Ureter (tissue), 1 donor: ENCODE measurements around the gene GCK. TPM values are rescaled to one million over a fixed set of nuclear protein-coding genes. Genes with fewer than 3 reads are reported as not detected.
"Not testable (repeated sequence)": the region's sequence is repeated elsewhere in the genome, so short reads cannot be mapped to it uniquely, and the experiment has no call there.

ENCODE experiments used
- DNase-seq: peaks from one replicate; pipeline ENCODE4 v3.0.0-alpha.2; 2020; ENCODE audit warnings: low spot score
- total RNA-seq: library from RNA; stranded (reverse); gene quantifications from one replicate; pipeline ENCODE4 v1.2.4, GENCODE V29; 2023
- donor health status: DM: yes; HTN: yes; CAD: no.

Gene GCK
- total RNA-seq, 1 donor from 2014 or later, result 0.39 TPM

DNA sequence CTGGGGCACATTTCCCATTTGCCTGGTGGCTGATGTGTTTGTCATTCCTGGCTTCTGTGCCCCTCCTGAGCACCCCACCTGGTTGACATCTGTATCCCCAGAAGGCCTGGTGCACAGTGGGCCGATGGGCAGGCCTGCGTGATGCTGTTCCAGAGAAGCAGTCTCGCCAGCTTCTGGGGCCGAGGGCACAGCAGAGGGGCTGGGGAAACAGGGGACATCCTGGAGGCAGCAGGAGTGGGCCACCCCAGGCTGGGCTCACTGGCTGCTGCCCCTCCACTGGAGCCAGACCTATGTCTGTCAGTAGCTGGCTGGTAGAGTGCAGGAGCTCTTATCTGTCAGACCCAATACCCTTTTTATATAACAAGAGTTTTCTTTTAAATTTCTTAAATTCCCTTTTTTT lies 47.2 kb downstream of the GCK start:
- no peak for DNase-seq

DNA sequence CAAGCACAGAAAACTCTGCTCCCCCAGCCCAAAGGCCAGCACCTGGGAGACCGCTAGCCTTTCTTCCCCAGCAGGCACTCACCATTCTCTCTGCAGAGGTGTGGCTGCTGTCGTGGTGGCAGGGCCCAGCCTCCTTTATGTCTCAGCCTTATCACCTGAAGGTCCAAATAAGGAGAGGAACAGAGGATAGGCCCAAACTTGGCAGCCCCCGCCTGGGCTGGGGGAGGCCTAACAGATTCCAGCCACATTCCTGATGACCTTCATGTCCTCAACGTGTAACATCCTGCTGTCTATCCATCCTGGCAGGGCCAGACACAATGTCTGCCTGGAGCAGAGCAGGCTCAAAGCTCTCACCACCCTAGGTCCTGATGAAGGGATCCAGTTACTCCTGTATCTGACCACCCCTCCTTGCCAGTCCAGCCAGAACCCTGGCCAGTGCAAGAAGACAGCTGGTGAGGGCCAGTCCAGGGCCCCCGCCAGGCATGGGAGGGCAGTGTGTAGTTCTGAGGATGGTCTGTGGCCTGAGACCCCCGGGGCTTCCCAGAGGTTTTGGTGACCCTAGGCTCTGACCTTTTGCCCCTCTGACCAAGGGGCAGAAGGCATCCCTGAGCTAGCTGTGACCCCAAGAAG lies 47.9 kb downstream of the GCK start, which contains the start of gene MYL7:
MYL7 (minus strand) TSS at position 112 of the 630 bp plus-strand sequence; CDS start at position 85, 27 bp downstream.
- no peak for DNase-seq

DNA sequence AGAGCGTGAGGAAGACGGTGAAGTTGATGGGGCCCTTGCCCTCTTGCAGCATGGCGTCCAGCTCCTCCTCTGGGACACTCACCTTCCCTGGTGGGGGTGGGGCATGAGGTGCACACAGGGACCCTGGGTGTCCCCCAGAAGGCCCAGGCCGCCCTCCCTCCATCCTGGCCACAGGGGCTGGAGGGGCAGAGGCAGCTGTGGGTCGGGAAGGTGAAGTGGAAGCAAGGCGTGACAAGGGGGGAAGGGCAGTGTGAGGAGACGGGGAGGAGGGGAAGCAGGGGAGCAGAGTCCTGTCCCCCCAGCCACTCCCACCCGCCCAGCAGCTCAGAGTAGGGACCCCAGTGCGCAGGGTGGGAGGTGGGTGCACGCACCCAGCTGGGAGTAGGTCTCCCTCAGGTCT lies 48.9 kb downstream of the GCK start:
- no peak for DNase-seq

DNA sequence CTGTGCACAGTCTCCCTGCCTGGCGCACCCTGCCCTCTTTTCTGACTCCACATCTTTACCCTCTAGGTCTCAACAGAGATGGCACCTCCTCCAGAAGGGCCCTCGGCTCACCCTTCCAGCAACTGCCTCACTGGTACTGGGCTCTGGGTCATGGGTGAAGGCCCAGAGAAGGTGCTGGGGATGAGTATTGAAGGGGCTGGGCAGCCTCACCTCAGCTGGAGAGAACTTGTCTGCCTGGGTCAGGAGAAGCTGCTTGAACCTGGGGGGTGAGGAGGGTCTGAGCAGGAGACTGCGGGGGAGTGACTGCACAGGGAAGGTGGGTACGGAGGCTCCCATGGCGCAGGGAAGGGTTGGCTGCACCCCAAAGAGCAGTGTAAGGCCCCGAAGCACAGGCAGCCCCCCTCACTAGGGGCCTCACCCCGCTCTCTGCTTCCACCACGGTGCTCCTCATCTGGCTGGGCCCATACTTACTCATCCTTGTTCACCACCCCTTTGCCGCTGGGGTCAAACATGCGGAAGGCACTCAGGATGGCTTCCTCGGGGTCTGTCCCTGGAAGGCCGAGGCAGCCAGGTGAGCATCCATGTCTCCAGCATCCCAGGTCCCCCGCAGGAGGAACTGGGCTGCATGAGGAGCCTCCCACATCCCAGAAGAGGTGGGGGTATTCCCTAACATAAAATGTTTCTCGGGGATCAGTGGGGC lies 49.8 kb downstream of the GCK start:
- DNase-seq, result no peak

DNA sequence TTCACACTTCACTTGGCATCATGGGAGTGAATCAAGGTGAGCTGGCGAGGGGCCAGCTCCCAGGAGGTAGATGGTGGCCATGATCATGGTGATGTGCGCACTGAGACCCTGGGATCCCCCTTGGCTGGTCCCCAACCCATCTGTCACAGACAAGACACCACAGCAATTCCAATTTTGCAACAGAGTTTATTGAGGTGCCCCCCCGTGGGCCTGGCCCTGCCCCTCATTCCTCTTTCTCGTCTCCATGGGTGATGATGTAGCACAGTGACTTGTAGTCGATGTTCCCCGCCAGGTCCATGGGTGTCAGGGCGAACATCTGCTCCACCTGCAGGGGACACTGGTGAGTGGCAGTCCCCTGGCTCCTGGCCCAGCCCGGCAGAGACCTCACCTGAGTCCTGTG lies 50.5 kb downstream of the GCK start:
- no peak for DNase-seq

DNA sequence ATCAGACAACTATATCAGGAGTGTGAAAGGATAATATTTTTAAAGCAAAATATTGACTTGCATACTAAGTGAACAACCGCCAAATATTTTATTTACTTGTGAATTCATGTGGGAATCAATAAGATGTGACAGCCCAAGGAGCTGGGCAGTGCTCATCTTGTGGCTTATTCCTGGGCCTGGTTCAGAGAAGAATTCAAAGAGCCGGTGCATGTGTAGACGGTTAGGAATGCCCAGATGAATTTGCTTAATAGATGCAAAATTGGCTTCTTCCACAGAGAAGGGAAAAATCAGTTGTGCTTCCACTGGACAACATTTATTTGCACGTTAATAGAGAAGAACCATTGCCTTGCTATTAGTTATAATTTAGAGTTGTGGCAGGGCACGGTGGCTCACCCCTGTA lies 52.5 kb downstream of the GCK start:
- DNase-seq, result no peak

DNA sequence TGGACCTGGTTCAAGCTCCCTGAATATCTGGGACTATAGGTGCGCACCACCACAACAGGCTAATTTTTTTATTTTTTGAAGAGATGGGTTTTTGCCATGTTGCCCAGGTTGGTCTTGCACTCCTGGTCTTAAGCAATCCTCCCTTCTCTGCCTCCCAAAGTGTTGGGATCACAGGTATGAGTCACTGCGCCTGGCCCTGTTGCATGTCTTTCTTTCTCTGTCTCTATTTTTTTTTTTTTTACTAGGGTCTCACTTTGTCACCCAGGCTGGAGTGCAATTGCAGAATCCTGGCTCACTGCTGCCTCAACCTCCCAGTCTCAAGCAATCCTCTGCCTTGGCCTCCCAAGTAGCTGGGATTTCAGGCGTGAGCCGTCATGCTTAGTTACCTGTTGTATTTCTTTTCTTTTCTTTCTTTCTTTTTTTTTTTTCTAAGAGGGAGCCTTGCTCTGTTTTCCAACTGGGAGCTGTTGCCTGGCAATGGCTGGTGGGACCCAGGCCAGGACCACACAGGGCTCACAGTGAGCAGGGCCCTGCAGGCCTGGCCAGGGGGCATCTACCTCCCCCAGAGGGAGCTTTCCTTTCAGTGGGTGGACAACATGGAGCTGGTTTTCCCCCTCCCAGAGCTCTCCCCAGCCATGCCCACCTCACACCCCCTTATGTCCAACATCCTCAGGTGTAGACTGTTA lies 54.2 kb downstream of the GCK start:
- no peak for DNase-seq

DNA sequence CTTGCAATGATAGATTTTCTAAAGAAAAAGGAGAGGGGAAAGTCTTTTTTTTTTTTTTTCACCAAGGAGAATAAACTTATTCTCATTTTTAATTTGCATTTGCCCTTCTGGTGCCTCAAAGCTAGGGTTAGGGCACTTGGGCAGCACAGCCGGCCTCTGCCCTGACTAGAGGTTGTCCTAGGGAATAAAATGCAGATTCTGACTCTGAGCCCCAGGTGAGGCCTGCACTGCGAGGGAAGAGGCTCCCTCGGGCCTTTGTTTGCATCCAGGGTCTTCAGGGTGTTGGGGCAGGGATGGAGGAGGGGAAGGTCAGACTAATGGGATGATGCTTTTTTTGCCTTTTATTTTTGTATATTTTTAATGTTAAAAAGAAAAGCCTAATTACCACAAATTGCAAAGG lies 55.9 kb downstream of the GCK start:
- DNase-seq, result no peak

DNA sequence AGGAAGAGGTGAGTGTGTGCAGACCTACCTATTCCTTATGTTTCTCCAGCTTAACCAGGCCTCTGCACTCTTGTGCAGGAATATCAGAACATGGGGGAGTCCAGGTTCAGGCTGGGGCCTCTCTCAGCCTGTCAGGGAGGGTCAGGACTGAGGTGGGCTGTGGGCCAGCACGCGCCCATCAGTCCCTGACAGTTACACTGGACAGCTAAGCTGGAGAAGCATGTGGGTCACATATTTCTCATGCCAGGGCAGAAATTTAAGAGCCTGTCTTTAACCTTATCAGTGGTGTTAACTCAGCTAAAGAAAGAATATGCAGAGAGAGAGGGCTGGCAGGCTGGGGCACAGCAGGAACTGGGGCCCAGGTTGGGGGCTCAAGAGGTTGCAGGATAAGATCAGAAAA lies 57.2 kb downstream of the GCK start:
- DNase-seq, result no peak

DNA sequence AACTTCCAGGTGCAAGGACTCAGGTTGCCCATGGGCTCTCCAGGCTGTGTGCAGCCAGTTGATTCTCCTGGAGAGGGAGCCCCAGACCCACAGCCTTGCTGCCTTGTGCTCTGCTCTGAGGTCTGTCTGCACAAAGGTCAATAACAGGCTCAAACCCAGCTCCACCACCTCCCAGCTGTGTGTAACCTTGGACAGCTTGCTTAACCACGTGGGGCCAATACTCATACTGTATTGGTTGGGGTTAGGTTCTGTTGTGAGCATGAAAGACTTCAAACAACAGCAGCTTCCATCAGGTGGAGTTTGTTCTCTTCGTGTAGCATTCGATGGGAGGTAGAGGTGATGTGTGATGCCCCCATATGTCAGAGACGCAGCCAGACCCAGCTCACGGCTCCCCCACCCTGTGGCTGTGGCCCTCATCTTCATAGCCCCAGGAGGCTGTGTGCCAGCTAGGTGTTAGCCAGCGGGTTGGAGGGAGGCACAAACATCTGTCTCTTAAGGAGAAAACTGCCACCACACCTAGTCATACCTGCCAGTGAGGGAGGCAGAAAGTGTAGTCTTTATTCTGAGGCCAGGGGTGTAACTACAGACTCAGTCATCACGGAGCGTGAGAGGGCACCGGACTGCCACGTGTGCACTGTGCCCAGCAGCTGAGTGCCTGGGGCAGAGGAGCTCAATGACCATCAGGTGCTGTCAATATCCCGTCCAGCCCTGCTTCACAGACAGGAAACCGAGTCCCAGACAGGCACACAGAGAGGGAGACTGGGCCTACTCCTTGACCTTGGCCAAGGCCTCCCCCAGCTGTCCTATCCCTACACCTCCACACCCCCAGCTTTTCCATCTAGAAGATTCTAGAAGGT lies 57.8 kb downstream of the GCK start:
- no peak for DNase-seq

DNA sequence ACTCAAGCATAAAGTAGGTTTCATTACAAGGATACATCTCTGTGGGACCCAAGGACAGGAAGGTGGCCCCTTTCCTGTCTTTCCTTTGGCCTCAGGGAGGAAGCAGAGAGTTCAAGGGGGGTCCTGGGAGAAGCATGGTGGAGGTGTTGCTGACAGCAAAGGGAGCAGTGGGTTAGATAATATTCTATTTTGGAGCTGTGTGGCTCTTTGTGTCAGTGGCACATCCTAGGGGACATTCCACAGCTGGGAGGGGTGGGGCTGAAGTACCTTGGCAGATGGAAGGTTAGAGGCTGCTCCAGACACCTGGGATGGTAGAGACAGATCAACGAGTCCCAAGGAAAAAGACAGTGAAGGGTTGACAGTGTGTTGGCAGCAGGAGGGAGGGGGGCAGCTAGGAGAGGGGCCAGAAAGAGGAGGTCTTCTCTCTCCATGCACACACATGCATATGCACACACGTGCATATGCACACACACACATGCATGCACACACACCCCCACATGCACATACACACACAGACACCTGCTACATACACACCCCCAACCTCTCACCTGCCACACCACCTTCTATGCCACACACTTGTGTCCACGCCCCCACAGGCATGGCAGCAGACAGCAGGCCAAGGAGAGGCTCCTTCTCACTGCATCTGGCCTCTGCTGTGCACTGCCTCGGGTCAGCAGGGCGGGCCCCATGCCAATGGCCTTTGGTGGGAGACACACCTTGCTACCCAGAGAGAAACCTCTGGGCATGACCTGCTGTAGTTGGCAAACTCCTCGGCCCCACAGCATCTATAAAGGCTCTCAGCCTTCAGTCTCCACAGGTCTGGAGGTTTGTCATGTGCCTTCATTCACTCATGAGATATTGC lies 60.3 kb downstream of the GCK start:
- no peak for DNase-seq

DNA sequence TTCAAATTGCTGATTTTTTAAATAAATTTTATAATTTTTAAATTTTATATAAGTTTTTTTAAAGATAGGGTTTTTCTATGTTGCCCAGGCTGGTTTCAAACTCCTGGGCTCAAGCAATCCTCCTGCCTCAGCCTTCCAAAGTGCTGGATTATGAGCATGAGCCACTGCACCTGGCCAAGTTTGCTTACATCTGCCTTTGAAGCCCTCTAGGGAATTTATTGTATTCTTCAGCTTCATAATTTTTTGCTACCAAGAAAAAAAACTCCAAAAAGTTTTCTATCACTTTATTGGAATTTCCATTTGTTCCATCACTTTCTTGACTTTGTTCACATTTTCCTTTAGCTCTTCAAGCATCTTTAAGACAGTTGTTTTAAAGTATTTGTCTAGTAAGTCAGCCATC lies 62.1 kb downstream of the GCK start:
- DNase-seq, result no peak

DNA sequence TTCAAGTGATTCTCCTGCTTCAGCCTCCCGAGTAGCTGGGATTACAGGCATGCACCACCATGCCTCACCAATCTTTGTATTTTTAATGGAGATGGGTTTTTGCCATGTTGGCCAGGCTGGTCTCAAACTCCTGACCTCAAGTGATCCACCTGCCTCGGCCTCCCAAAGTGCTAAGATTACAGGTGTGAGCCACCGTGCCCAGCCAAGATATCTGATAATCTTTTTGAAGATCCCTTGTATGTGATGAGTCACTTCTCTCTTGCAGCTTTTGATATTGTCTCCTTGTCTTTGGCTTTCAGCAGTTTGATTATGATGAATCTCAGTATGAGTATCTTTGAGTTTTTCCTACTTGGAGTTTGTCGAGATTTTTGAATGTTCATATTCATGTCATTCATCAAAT lies 62.7 kb downstream of the GCK start:
- not testable (repeated sequence) for DNase-seq

DNA sequence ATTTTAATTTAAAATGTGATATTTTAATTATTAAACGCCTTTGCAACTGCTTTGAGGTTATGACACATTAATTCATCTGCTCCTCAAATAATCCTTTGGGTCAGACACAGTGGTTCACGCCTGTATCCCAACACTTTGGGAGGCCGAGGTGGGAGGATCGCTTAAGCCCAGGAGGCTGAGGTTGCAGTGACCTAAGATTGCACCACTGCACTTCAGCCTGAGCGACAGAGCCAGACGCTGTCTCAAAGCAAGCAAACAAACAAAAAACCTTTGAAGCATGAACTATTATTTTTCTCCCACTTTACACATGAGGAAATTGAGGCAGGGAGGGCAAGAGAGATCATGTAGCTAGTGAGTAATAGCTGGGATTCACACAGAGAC lies 64.4 kb downstream of the GCK start:
- DNase-seq, result no peak

DNA sequence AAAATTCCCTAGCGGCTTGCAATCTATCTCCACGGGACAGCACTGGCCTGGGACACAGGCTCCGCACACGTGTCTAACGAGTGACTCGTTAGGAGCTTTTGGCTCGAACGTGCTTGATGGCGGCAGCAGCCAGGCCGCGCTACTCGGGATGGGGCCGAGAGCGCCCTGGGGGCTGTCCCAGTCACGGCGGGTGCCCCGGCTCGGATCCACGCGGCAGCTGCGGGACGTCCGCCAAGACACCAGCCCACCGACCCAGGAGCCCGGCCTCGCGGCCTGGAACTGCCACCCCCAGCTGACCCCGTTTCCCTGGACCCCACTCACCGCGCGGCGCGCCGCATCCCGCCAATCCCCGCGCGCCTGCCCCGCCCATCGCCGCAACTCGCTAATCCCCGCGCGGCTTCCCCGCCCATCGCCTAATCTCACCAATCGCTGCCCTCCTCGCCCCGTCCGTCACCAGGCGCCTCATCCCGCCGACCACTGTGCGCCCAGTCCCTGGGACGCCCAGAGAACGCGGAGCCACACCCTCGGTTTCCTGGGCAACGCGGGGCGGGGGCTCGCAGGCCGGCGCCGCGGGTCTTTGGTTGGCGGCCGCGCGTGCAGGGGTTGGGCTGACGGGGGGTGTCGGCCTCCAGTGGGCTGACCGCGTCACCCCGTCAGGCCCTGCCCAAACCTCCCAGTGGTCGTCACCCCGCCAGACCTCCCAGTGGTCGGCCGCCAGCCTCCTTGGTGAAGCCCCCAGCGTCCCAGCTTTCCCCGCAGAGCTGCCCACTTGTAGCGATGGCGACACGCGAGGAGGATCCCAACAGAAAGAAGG lies 65.8 kb downstream of the GCK start, which contains the start of gene POLD2:
POLD2 (minus strand) TSS at position 359 of the 814 bp plus-strand sequence. CDS start 1,495 bp downstream, outside the sequence.
- DNase-seq, result peak; percentile 98

DNA sequence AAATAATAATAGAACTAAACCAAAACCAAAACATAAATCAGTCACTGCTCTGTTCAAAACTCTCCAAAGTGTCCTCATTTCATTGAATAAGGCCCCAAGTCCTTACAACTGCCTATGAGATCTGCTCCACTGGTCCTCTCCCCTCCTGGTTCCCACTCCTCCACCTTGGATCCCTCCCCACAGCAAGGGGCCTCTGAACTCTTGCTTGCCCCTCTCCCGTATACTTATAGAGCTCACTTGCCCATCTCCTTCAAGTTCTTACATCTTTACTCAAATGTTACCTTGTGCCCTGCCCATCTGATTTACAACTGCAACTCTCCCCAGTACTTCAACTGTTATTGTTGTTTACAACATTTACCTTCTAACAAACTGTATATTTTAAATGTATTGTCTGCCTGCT lies 66.7 kb downstream of the GCK start:
- DNase-seq, result no peak

DNA sequence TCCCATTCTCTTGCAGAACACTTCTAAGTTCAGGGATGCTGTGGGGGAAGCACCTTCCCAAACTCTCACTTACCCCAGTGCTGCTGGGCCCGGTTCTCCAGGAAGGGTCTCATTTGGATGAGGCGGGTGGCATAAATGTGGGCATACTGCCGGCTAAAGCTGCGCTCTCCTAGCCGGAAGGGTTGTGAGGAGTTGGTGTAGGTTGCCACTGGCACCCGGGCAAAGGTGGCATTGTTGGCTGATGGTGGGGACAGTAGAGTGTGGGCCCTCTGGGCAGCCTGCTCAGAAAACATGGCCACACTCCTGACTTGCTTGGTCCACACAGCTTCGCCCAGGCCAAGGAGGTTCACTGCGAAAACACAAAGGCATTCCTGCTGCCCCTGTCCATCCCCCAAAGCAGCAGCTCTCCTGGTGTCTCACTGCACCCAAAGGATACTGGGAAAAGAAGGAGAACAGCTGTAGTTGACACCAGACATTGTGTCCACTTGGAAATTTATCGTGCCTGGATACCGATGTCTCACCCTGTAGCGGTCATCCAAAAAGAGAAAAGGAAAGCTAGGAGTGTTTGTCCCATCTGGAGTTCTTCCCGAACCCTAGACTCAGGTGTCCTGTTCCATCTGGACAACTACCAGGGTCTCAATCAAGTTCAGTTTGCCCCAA lies 67.3 kb downstream of the GCK start:
- DNase-seq, result no peak

DNA sequence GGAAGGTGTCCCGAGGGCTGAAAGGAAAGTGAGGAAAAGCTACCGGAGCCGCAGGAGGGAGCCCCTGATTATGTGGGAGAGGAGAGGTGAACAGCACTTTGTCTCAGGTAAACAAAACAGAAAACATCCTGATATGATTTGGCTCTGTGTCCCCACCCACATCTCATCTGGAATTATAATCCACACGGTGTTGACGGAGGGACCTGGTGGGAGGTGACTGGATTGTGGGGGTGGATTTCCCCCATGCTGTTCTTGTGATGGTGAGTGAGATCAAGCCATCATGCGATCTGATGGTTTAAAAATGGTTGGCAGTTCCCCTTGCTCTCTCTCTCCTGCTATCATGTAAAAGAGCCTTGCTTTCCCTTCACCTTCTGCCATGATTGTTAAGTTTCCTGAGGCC lies 68.8 kb downstream of the GCK start:
- DNase-seq, result no peak

DNA sequence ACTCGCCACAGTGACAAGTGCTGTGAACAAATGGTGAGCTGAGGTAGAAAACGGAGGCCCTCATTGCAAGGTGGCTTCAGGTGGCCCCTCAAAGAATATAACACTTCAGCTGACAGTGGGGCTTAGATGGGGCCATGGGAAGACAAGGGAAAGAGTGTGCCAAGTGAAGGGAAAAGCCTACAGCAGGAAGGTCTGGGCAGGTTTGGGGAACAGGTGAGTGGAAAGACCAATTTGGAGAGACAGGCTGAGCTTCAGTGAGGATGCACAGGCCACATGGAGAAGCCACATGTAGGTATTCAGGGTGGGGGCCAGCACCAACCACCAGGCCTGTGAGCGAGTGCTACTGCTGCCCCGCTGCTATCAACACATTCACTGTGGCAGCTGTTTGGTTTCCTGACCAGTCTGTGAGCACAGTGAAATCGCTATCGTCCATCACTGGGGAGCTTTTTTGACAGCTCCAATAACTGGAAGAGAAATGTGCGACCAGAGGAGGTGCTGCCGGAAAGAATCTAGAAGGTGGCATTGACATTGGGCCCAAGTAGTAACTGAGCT lies 69.3 kb downstream of the GCK start:
- no peak for DNase-seq
